Panc1 (cell line): Measurements from ENCODE around the gene NELFB. TPM values are rescaled to one million over a fixed set of nuclear protein-coding genes. Genes with fewer than 3 reads are reported as not detected.

Experiments used
- ATAC-seq: fragments of 200-7000 bp; cut with Tn5 transposase; 2 replicates; pipeline ENCODE4 v1.9.1; 2020; ENCODE audit warnings: mild to moderate bottlenecking, moderate library complexity
- BruUV-seq: library from RNA; stranded (reverse); fragments of 400-500 nt; replicated peaks from 2 replicates; lab custom pipeline; 2021; lab: Mats Ljungman, UMichigan
- CTCF ChIA-PET: fragments of 300-600 bp; sonication (Branson Sonifier 250); formaldehyde crosslinking; loops from one replicate; lab custom pipeline; 2022; ENCODE audit warnings: antibody characterized with exemption; lab: Charles Lee
- POLR2A ChIA-PET: fragments of 300-600 bp; sonication (Branson Sonifier 250); formaldehyde crosslinking; loops from one replicate; lab custom pipeline; 2022; ENCODE audit warnings: antibody characterized with exemption; lab: Charles Lee
- DNase-seq: peaks from one replicate; pipeline ENCODE4 v3.0.0-alpha.2; 2010; ENCODE audit warnings: low read depth, low spot score
- H3K27ac ChIP-seq: 2 replicates; pipeline ENCODE4 v1.5.1; 2011; ENCODE audit warnings: mild to moderate bottlenecking, low read length, inconsistent platforms
- H3K27me3 ChIP-seq: fragments of 200-500 bp; sonication (Bioruptor generic); 2 replicates; pipeline ENCODE4 v1.6.0; 2014; ENCODE audit warnings: low read length, inconsistent platforms; ENCODE audit not compliant: control insufficient read depth, insufficient read depth
- H3K36me3 ChIP-seq: fragments of 200-500 bp; sonication (Bioruptor generic); 2 replicates; pipeline ENCODE4 v1.5.1; 2014; ENCODE audit warnings: inconsistent platforms, mild to moderate bottlenecking, low read length, moderate library complexity; ENCODE audit not compliant: control insufficient read depth, insufficient read depth
- H3K4me1 ChIP-seq: 2 replicates; pipeline ENCODE4 v1.5.1; 2011; ENCODE audit warnings: inconsistent platforms, mild to moderate bottlenecking, low read length, moderate library complexity; ENCODE audit not compliant: control insufficient read depth, insufficient read depth
- H3K4me3 ChIP-seq, 2 experiments: 2 replicates each; pipeline ENCODE4 v1.5.1; 2011 to 2012; ENCODE audit warnings: low read depth in 2 of 2, low read length in 2 of 2, mild to moderate bottlenecking in 2 of 2, inconsistent platforms in 1 of 2, moderate library complexity in 1 of 2
- H3K9me3 ChIP-seq: fragments of 200-500 bp; sonication (Bioruptor generic); 2 replicates; pipeline ENCODE4 v1.5.1; 2014; ENCODE audit warnings: low read depth, mild to moderate bottlenecking, inconsistent platforms, low read length, moderate library complexity; ENCODE audit not compliant: control insufficient read depth, insufficient read depth
- POLR2AphosphoS5 ChIP-seq: IDR thresholded peaks from 2 replicates; pipeline ENCODE4 v1.6.1; 2012; ENCODE audit warnings: mild to moderate bottlenecking, low read depth, low read length, moderate library complexity
- SIN3A ChIP-seq: IDR thresholded peaks from 2 replicates; pipeline ENCODE4 v1.6.1; 2012; ENCODE audit warnings: low read depth, mild to moderate bottlenecking, low read length, moderate library complexity, borderline replicate concordance; ENCODE audit not compliant: insufficient read depth
- TCF7L2 ChIP-seq: IDR thresholded peaks from 2 replicates; pipeline ENCODE4 v1.6.1; 2011; ENCODE audit warnings: mild to moderate bottlenecking, low read depth, low read length, inconsistent platforms
- in situ Hi-C: cut with HindIII; loops from 2 replicates; pipeline ENCODE4 v1.10.0; 2016; ENCODE audit warnings: low sequenced_read_pairs, low pct_unique_long_range_greater_than_20kb
- intact Hi-C: fragments of 100-400 bp; cut with micrococcal nuclease; formaldehyde crosslinking; loops from one replicate; pipeline ENCODE4 v1.10.0; 2022; ENCODE audit not compliant: unreplicated experiment
- total RNA-seq: library from RNA; stranded (reverse); gene quantifications from one replicate; pipeline ENCODE4 v1.2.1, GENCODE V29; 2021; ENCODE audit not compliant: unreplicated experiment
- TF ChIP-seq, protein P1 (sequence below): fragments of 450-650 bp; IDR thresholded peaks from 2 replicates; pipeline ENCODE4 v1.5.1; 2017; ENCODE audit warnings: mild to moderate bottlenecking
- TF ChIP-seq, protein P2 (sequence below), 2 experiments: IDR thresholded peaks; 2 replicates each; pipeline ENCODE4 v1.6.1; 2011 to 2012; ENCODE audit warnings: low read depth in 2 of 2, control low read depth in 1 of 2, low read length in 1 of 2, mild to moderate bottlenecking in 1 of 2, moderate library complexity in 1 of 2; ENCODE audit not compliant: insufficient read depth in 1 of 2

NELFB gene
- total RNA-seq, 1 experiment from 2014 or later: 62.4 TPM

- peaks cover 29% of the 10 kb centered on the region for H3K4me1 ChIP-seq
- intact Hi-C loops: no loop called here
- CTCF ChIA-PET: interaction anchor here (1.5 kb wide), 1 partner anchor 16 kb away, joined by 12 read pairs; no protein-coding TSS in a partner anchor
Observed at GRCh38 chr9:137219757-137220316, 35.3 kb upstream of the NELFB start.

GRCh38 chr9:137220317-137221094, 34.6 kb upstream of the NELFB start:
- POLR2A ChIA-PET: no interaction called here
- Histone ChIP-seq H3K4me3 (no peak overlapping the region), H3K27ac (peak overlapping the region; percentile 51; the same call in 1 of the 2 replicates), H3K9me3 (no peaks in the 10 kb centered on the region), H3K36me3 (peaks cover 2% of the 10 kb centered on the region; the same call in 1 of the 2 replicates), H3K4me1 (peaks cover 29% of the 10 kb centered on the region), H3K27me3 (no peaks in the 10 kb centered on the region)
- in situ Hi-C loops (no loop called here), intact Hi-C loops (no loop called here)
- BruUV-seq: no TSS peak
- CTCF ChIA-PET: no interaction called here
- DNase-seq (no peak), ATAC-seq (no peak)
- TF ChIP-seq TCF7L2 (no peak), SIN3A (no peak), POLR2AphosphoS5 (no peak)
- TF ChIP-seq, protein P1, sequence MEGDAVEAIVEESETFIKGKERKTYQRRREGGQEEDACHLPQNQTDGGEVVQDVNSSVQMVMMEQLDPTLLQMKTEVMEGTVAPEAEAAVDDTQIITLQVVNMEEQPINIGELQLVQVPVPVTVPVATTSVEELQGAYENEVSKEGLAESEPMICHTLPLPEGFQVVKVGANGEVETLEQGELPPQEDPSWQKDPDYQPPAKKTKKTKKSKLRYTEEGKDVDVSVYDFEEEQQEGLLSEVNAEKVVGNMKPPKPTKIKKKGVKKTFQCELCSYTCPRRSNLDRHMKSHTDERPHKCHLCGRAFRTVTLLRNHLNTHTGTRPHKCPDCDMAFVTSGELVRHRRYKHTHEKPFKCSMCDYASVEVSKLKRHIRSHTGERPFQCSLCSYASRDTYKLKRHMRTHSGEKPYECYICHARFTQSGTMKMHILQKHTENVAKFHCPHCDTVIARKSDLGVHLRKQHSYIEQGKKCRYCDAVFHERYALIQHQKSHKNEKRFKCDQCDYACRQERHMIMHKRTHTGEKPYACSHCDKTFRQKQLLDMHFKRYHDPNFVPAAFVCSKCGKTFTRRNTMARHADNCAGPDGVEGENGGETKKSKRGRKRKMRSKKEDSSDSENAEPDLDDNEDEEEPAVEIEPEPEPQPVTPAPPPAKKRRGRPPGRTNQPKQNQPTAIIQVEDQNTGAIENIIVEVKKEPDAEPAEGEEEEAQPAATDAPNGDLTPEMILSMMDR: no peak
- TF ChIP-seq, protein P2, sequence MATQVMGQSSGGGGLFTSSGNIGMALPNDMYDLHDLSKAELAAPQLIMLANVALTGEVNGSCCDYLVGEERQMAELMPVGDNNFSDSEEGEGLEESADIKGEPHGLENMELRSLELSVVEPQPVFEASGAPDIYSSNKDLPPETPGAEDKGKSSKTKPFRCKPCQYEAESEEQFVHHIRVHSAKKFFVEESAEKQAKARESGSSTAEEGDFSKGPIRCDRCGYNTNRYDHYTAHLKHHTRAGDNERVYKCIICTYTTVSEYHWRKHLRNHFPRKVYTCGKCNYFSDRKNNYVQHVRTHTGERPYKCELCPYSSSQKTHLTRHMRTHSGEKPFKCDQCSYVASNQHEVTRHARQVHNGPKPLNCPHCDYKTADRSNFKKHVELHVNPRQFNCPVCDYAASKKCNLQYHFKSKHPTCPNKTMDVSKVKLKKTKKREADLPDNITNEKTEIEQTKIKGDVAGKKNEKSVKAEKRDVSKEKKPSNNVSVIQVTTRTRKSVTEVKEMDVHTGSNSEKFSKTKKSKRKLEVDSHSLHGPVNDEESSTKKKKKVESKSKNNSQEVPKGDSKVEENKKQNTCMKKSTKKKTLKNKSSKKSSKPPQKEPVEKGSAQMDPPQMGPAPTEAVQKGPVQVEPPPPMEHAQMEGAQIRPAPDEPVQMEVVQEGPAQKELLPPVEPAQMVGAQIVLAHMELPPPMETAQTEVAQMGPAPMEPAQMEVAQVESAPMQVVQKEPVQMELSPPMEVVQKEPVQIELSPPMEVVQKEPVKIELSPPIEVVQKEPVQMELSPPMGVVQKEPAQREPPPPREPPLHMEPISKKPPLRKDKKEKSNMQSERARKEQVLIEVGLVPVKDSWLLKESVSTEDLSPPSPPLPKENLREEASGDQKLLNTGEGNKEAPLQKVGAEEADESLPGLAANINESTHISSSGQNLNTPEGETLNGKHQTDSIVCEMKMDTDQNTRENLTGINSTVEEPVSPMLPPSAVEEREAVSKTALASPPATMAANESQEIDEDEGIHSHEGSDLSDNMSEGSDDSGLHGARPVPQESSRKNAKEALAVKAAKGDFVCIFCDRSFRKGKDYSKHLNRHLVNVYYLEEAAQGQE (IDR thresholded peaks at IDR 0.05; ENCODE audit: insufficient read depth in 1 of 2, low read depth in 2 of 2, low read length in 1 of 2): no peak

More at GRCh38 chr9:137219757-137220316, 35.3 kb upstream of the NELFB start:
- H3K36me3 ChIP-seq: peaks cover 2% of the 10 kb centered on the region; the same call in 1 of the 2 replicates
- no TSS peak for BruUV-seq
- no peak for ATAC-seq
- POLR2A ChIA-PET: no interaction called here
- no peaks in the 10 kb centered on the region for H3K27me3 ChIP-seq
- TF ChIP-seq, protein P1: no peak
- TF ChIP-seq, protein P2 (IDR thresholded peaks at IDR 0.05; ENCODE audit: insufficient read depth in 1 of 2, low read depth in 2 of 2, low read length in 1 of 2): no peak
- TF ChIP-seq SIN3A (no peak), POLR2AphosphoS5 (no peak), TCF7L2 (no peak)
- H3K27ac ChIP-seq: no peak overlapping the region
- in situ Hi-C loops: no loop called here
- H3K4me3 ChIP-seq: no peak overlapping the region
- no peak for DNase-seq
- H3K9me3 ChIP-seq: no peaks in the 10 kb centered on the region
